Endothelial cell of umbilical vein (primary cell): ENCODE results near the gene LRRC10B.

Experiments used
- EZH2 ChIP-seq: IDR thresholded peaks from 2 replicates; pipeline ENCODE4 v1.6.1; 2012; ENCODE audit warnings: borderline replicate concordance, low read depth, mild to moderate bottlenecking, moderate library complexity, low read length, inconsistent platforms; ENCODE audit not compliant: severe bottlenecking
- FOS ChIP-seq: IDR thresholded peaks from 2 replicates; pipeline ENCODE4 v1.6.1; 2011; ENCODE audit warnings: mild to moderate bottlenecking, low read length, moderate library complexity, borderline replicate concordance; ENCODE audit not compliant: insufficient read depth
- GATA2 ChIP-seq: IDR thresholded peaks from 2 replicates; pipeline ENCODE4 v1.7.0; 2011; ENCODE audit warnings: low read depth, mild to moderate bottlenecking, moderate library complexity, mixed read lengths, low read length; ENCODE audit not compliant: insufficient read length, insufficient read depth
- POLR2A ChIP-seq: IDR thresholded peaks from 2 replicates; pipeline ENCODE4 v1.6.1; 2012; ENCODE audit warnings: low read depth, mild to moderate bottlenecking, control low read depth, low read length
- POLR2AphosphoS5 ChIP-seq: IDR thresholded peaks from 2 replicates; pipeline ENCODE4 v1.6.1; 2012; ENCODE audit warnings: low read depth, mild to moderate bottlenecking, control low read depth, low read length, moderate library complexity; ENCODE audit not compliant: insufficient read depth
- TF ChIP-seq, protein P1 (sequence below), 2 donors: IDR thresholded peaks; 1 replicate in 1 of 2; 2 replicates in 1 of 2; pipeline ENCODE4 v1.5.1; 2011; ENCODE audit warnings: low read length in 2 of 2, mild to moderate bottlenecking in 2 of 2, moderate library complexity in 2 of 2, control low read depth in 1 of 2, inconsistent platforms in 1 of 2, low read depth in 1 of 2; ENCODE audit not compliant: insufficient read depth in 1 of 2; ENCODE audit errors: extremely low read depth in 1 of 2

DNA sequence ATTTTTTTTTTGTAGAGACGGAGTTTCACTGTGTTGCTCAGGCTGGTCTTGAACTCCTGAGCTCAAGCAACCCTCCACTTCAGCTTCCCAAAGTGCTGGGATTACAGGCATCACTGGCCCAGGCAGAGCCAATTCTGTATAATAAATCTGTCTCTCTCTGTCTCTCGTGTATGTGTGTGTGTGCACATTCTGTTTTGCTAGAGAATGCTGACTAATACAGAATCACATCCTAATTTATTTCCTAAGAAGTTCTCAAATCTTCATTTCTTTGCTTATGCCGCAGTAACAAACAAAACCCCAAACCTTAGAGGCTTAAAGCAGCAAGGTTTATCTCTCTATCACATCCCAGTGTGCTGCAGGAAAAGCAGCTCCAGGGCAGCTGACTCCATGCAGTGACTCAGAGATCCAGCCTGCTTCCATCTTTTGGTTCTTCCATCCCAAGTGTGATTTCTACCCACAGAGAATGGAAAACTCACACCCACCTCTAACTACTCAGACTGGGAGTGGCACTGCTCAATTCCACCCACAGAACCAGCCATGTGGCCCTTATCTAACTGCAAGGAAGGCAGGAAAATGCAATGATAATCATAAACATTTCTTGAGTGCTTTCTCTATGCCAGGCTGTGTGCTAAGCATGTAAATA is 35.1 kb upstream of the LRRC10B start:
- TF ChIP-seq, protein P1, sequence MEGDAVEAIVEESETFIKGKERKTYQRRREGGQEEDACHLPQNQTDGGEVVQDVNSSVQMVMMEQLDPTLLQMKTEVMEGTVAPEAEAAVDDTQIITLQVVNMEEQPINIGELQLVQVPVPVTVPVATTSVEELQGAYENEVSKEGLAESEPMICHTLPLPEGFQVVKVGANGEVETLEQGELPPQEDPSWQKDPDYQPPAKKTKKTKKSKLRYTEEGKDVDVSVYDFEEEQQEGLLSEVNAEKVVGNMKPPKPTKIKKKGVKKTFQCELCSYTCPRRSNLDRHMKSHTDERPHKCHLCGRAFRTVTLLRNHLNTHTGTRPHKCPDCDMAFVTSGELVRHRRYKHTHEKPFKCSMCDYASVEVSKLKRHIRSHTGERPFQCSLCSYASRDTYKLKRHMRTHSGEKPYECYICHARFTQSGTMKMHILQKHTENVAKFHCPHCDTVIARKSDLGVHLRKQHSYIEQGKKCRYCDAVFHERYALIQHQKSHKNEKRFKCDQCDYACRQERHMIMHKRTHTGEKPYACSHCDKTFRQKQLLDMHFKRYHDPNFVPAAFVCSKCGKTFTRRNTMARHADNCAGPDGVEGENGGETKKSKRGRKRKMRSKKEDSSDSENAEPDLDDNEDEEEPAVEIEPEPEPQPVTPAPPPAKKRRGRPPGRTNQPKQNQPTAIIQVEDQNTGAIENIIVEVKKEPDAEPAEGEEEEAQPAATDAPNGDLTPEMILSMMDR (IDR thresholded peaks at IDR 0.05; ENCODE audit: extremely low read depth in 1 of 2, insufficient read depth in 1 of 2, low read depth in 1 of 2, low read length in 2 of 2): no peak
- TF ChIP-seq GATA2 (no peak), POLR2AphosphoS5 (no peak), EZH2 (no peak), POLR2A (no peak), FOS (no peak)
